ENCODE results near the gene POU6F2. TPM values are rescaled to one million over a fixed set of nuclear protein-coding genes. Genes with fewer than 3 reads are reported as not detected.

Gene POU6F2
- total and polyA plus RNA-seq, 9 of the 15 experiments (the other 6 are each of a cell fraction or from before 2014, with no cell fraction given), result 0.29 to 1.5 (median 0.96) TPM

GRCh38 chr7:39372383-39372782, 394.7 kb downstream of the POU6F2 start:
- DNase-seq (ENCODE audit: extremely low read depth in 1 of 4, low spot score in 3 of 4) (no peak), ATAC-seq (no peak), FAIRE-seq (no peak)
- H3K9ac ChIP-seq (ENCODE audit: insufficient read depth in 1 of 2, low read depth in 2 of 2, low read length in 2 of 2), result no peak overlapping the region
- peaks cover 4 to 5% of the 10 kb centered on the region in 2 experiments; a peak in 1 of 5 replicates for H3K27me3 ChIP-seq (ENCODE audit: control insufficient read depth in 2 of 2, insufficient read depth in 2 of 2, low read length in 2 of 2)
- peak; percentile 94 for TF ChIP-seq ZNF134 (CRISPR knock-in tag; conservative IDR thresholded peaks at IDR 0.05)
- no peak for TF ChIP-seq ZZZ3 (IDR thresholded peaks at IDR 0.05)
- no peak for TF ChIP-seq NONO (IDR thresholded peaks at IDR 0.05; ENCODE audit: low read depth in 2 of 2, low read length in 1 of 2)
- no peak for TF ChIP-seq PTBP1 (IDR thresholded peaks at IDR 0.05; ENCODE audit: low read depth, low read length)
- TF ChIP-seq RBM25 (IDR thresholded peaks at IDR 0.05; ENCODE audit: low read depth, low read length, severe bottlenecking), result peak; percentile 50
- TF ChIP-seq IFI16 (CRISPR knock-in tag; IDR thresholded peaks at IDR 0.05), result no peak
- no peak overlapping the region for H3K4me3 ChIP-seq
- no TSS peak for BruUV-seq (replicated peaks)
- POLR2A ChIA-PET, result no interaction called here
- CTCF ChIA-PET (ENCODE audit: low intra/inter-chr PET ratio), result no interaction called here
- H3K4me1 ChIP-seq (replicated peaks in 1 of 2; ENCODE audit: control insufficient read depth in 2 of 2, insufficient read depth in 2 of 2, low read length in 2 of 2), result no peaks in the 10 kb centered on the region
- H3K27ac ChIP-seq (ENCODE audit: extremely low read depth, low read depth, low read length), result no peak overlapping the region
- no peaks in the 10 kb centered on the region for H3K36me3 ChIP-seq (ENCODE audit: control insufficient read depth, insufficient read depth, low read length)
- H3K9me3 ChIP-seq (replicated peaks; ENCODE audit: control insufficient read depth, insufficient read depth, low read depth, low read length), result no peaks in the 10 kb centered on the region
- no peaks in the 10 kb centered on the region for H4K20me1 ChIP-seq (replicated peaks; ENCODE audit: control insufficient read depth, insufficient read depth, low read length)
- no peak overlapping the region for H2AFZ ChIP-seq (ENCODE audit: low read depth, low read length)
- no peaks in the 10 kb centered on the region for H3K9me1 ChIP-seq (ENCODE audit: control insufficient read depth, insufficient read depth, low read length)
- no peak overlapping the region for H3K4me2 ChIP-seq (ENCODE audit: insufficient read depth, low read length)
- no peaks in the 10 kb centered on the region for H3K79me2 ChIP-seq (ENCODE audit: control insufficient read depth, insufficient read depth, low read length)
- WGBS (ENCODE audit: insufficient coverage, low coverage, missing lambda C conversion rate), result 0% methylated on average over 1 of the region's 1 CpG
- in situ Hi-C loops (cut with MboI) (no loop called here), intact Hi-C loops (cut with micrococcal nuclease) (no loop called here)

GRCh38 chr7:39374436-39375040, 396.8 kb downstream of the POU6F2 start:
- 0% methylated on average over 5 of the region's 5 CpGs for WGBS (ENCODE audit: insufficient coverage, low coverage, missing lambda C conversion rate)
- no peaks in the 10 kb centered on the region for H3K9me1 ChIP-seq (ENCODE audit: control insufficient read depth, insufficient read depth, low read length)
- in situ Hi-C loops (cut with MboI), result no loop called here
- no peaks in the 10 kb centered on the region for H3K4me1 ChIP-seq (replicated peaks in 1 of 2; ENCODE audit: control insufficient read depth in 2 of 2, insufficient read depth in 2 of 2, low read length in 2 of 2)
- no peaks in the 10 kb centered on the region for H3K9me3 ChIP-seq (replicated peaks; ENCODE audit: control insufficient read depth, insufficient read depth, low read depth, low read length)
- H3K9ac ChIP-seq (ENCODE audit: insufficient read depth in 1 of 2, low read depth in 2 of 2, low read length in 2 of 2), result no peak overlapping the region
- peaks cover 4 to 5% of the 10 kb centered on the region in 2 experiments; a peak in 2 of 5 replicates for H3K27me3 ChIP-seq (ENCODE audit: control insufficient read depth in 2 of 2, insufficient read depth in 2 of 2, low read length in 2 of 2)
- ATAC-seq (no peak), FAIRE-seq (no peak), DNase-seq (ENCODE audit: extremely low read depth in 1 of 4, low spot score in 3 of 4) (no peak)
- H3K4me2 ChIP-seq (ENCODE audit: insufficient read depth, low read length), result no peak overlapping the region
- ChIA-PET POLR2A (no interaction called here), CTCF (ENCODE audit: low intra/inter-chr PET ratio) (no interaction called here)
- H2AFZ ChIP-seq (ENCODE audit: low read depth, low read length), result no peak overlapping the region
- H3K36me3 ChIP-seq (ENCODE audit: control insufficient read depth, insufficient read depth, low read length), result no peaks in the 10 kb centered on the region
- H3K79me2 ChIP-seq (ENCODE audit: control insufficient read depth, insufficient read depth, low read length), result no peaks in the 10 kb centered on the region
- no peak overlapping the region for H3K4me3 ChIP-seq
- H4K20me1 ChIP-seq (replicated peaks; ENCODE audit: control insufficient read depth, insufficient read depth, low read length), result no peaks in the 10 kb centered on the region; the same call in 1 of the 2 replicates
- no peak overlapping the region for H3K27ac ChIP-seq (ENCODE audit: extremely low read depth, low read depth, low read length)
- intact Hi-C loops (cut with micrococcal nuclease), result no loop called here
- BruUV-seq (replicated peaks), result no TSS peak
- TF ChIP-seq PRPF4 (IDR thresholded peaks at IDR 0.05; ENCODE audit: insufficient read depth, low read depth, low read length, poor library complexity, severe bottlenecking) (no peak), ZNF445 (CRISPR knock-in tag; IDR thresholded peaks at IDR 0.05; ENCODE audit: low read depth) (no peak), MTA3 (IDR thresholded peaks at IDR 0.05; ENCODE audit: borderline replicate concordance) (no peak), ILF3 (IDR thresholded peaks at IDR 0.05; ENCODE audit: borderline replicate concordance) (no peak), XRCC5 (IDR thresholded peaks at IDR 0.05; ENCODE audit: low read depth, low read length) (no peak), IFI16 (CRISPR knock-in tag; IDR thresholded peaks at IDR 0.05) (no peak), TARDBP (IDR thresholded peaks at IDR 0.05) (no peak), EGR1 (conservative IDR thresholded peaks at IDR 0.05) (no peak), ZNF512 (tag; IDR thresholded peaks at IDR 0.05) (no peak)
